Neural progenitor cell (in vitro differentiated cells): ENCODE measurements around the gene GYG1.

ENCODE experiments used
- CTCF ChIP-seq: fragments of 200-600 bp; sonication (generic); IDR thresholded peaks from 2 replicates; pipeline ENCODE4 v1.5.1; 2017; ENCODE audit warnings: antibody characterized with exemption, mild to moderate bottlenecking
- EZH2 ChIP-seq: fragments of 200-600 bp; sonication (generic); IDR thresholded peaks from 2 replicates; pipeline ENCODE4 v1.6.1; 2017; ENCODE audit warnings: antibody characterized with exemption, mild to moderate bottlenecking, moderate library complexity

- TF ChIP-seq CTCF (peak; percentile 80), EZH2 (no peak)
Observed at GRCh38 chr3:148943506-148944205, 47.7 kb upstream of the GYG1 start.
